Mesenchymal stem cell (in vitro differentiated cells and primary cell): Measurements from ENCODE around the gene PGS1.

Experiments used
- DNase-seq: peaks from one replicate; pipeline ENCODE4 v3.0.0-alpha.2; 2013
- H2AFZ ChIP-seq: one replicate; pipeline ENCODE4 v1.6.1; 2013; ENCODE audit warnings: low read depth, mild to moderate bottlenecking, control low read depth, inconsistent platforms, low read length, moderate library complexity
- H2AK5ac ChIP-seq: 2 replicates; pipeline ENCODE4 v1.6.1; 2013; ENCODE audit warnings: low read length, moderate library complexity, mild to moderate bottlenecking, inconsistent platforms; ENCODE audit not compliant: severe bottlenecking
- H2BK120ac ChIP-seq: one replicate; pipeline ENCODE4 v1.6.1; 2013; ENCODE audit warnings: low read depth, mild to moderate bottlenecking, inconsistent platforms, low read length, moderate library complexity
- H2BK12ac ChIP-seq, 2 experiments: one replicate each; pipeline ENCODE4 v1.6.1; 2013; ENCODE audit warnings: inconsistent platforms in 2 of 2, low read length in 2 of 2, mild to moderate bottlenecking in 2 of 2, moderate library complexity in 2 of 2, control low read depth in 1 of 2
- H2BK15ac ChIP-seq: one replicate; pipeline ENCODE4 v1.6.1; 2013; ENCODE audit warnings: mild to moderate bottlenecking, low read depth, inconsistent platforms; ENCODE audit not compliant: poor library complexity, severe bottlenecking
- H2BK5ac ChIP-seq: 2 replicates; pipeline ENCODE4 v1.6.1; 2013; ENCODE audit warnings: low read depth, mild to moderate bottlenecking, low read length, control low read depth, inconsistent platforms; ENCODE audit not compliant: poor library complexity, severe bottlenecking
- H3K14ac ChIP-seq, 2 experiments: one replicate each; pipeline ENCODE4 v1.6.1; 2013; ENCODE audit warnings: inconsistent platforms in 2 of 2, low read length in 2 of 2, control low read depth in 1 of 2, mild to moderate bottlenecking in 1 of 2, moderate library complexity in 1 of 2
- H3K18ac ChIP-seq, 2 experiments: one replicate each; pipeline ENCODE4 v1.6.1; 2013; ENCODE audit warnings: inconsistent platforms in 2 of 2, low read length in 2 of 2, control low read depth in 1 of 2, low read depth in 1 of 2, mild to moderate bottlenecking in 1 of 2
- H3K23ac ChIP-seq, 2 experiments: one replicate each; pipeline ENCODE4 v1.6.1; 2013; ENCODE audit warnings: inconsistent platforms in 2 of 2, low read length in 2 of 2, mild to moderate bottlenecking in 2 of 2, moderate library complexity in 2 of 2, control low read depth in 1 of 2
- H3K27ac ChIP-seq: 2 replicates; pipeline ENCODE4 v1.5.1; 2013; ENCODE audit warnings: mild to moderate bottlenecking, moderate library complexity, low read length, control low read depth, inconsistent platforms; ENCODE audit not compliant: poor library complexity, severe bottlenecking
- H3K27me3 ChIP-seq, 2 experiments: 2 replicates each; pipeline versions ENCODE4 v1.6.1 to v1.7.0; 2013; ENCODE audit warnings: low read length in 2 of 2, mild to moderate bottlenecking in 2 of 2, moderate library complexity in 2 of 2, control low read depth in 1 of 2, inconsistent platforms in 1 of 2; ENCODE audit not compliant: control insufficient read depth in 1 of 2, insufficient read depth in 1 of 2
- H3K36me3 ChIP-seq, 2 experiments: 2 replicates each; pipeline versions ENCODE4 v1.6.1 to v1.7.0; 2013; ENCODE audit warnings: low read length in 2 of 2, control low read depth in 1 of 2, inconsistent platforms in 1 of 2, low read depth in 1 of 2, mild to moderate bottlenecking in 1 of 2; ENCODE audit not compliant: insufficient read depth in 2 of 2, control insufficient read depth in 1 of 2
- H3K4ac ChIP-seq, 2 experiments: one replicate each; pipeline ENCODE4 v1.6.1; 2013; ENCODE audit warnings: inconsistent platforms in 2 of 2, low read length in 2 of 2, mild to moderate bottlenecking in 2 of 2, moderate library complexity in 2 of 2, control low read depth in 1 of 2, low read depth in 1 of 2
- H3K4me1 ChIP-seq: 2 replicates; pipeline ENCODE4 v1.6.1; 2013; ENCODE audit warnings: low read depth, low read length, control low read depth; ENCODE audit not compliant: control insufficient read depth, insufficient read depth
- H3K4me2 ChIP-seq: 2 replicates; pipeline ENCODE4 v1.6.1; 2013; ENCODE audit warnings: low read length, mild to moderate bottlenecking, inconsistent platforms; ENCODE audit not compliant: poor library complexity, severe bottlenecking
- H3K4me3 ChIP-seq, 2 experiments: 2 replicates each; pipeline versions ENCODE4 v1.5.1 to v1.7.0; 2013; ENCODE audit warnings: low read length in 2 of 2, mild to moderate bottlenecking in 2 of 2, control low read depth in 1 of 2, low read depth in 1 of 2; ENCODE audit not compliant: insufficient read depth in 1 of 2
- H3K79me1 ChIP-seq: replicated peaks from 2 replicates; pipeline ENCODE4 v1.6.1; 2013; ENCODE audit warnings: mild to moderate bottlenecking, control low read depth, low read length, inconsistent platforms; ENCODE audit not compliant: poor library complexity, severe bottlenecking
- H3K9ac ChIP-seq: 2 replicates; pipeline ENCODE4 v1.7.0; 2013; ENCODE audit warnings: mild to moderate bottlenecking, low read length, moderate library complexity
- H3K9me3 ChIP-seq: 2 replicates; pipeline ENCODE4 v1.7.0; 2013; ENCODE audit warnings: mild to moderate bottlenecking, low read length; ENCODE audit not compliant: control insufficient read depth
- H4K8ac ChIP-seq: one replicate; pipeline ENCODE4 v1.6.1; 2013; ENCODE audit warnings: inconsistent platforms, mild to moderate bottlenecking, low read length, moderate library complexity
- H4K91ac ChIP-seq: one replicate; pipeline ENCODE4 v1.6.1; 2013; ENCODE audit warnings: mild to moderate bottlenecking, low read length, inconsistent platforms
- WGBS: methylation state at CpG from one replicate; pipeline ENCODE4 v1.1.7; 2013; ENCODE audit warnings: mixed read lengths; 5-methylcytosine and 5-hydroxymethylcytosine counted together

The PGS1 gene

GRCh38 chr17:78342449-78343186, 35.8 kb upstream of the PGS1 start:
- H2BK120ac ChIP-seq = peak overlapping the region; percentile 95
- peak overlapping the region; percentile 99 for H4K91ac ChIP-seq
- H3K27ac ChIP-seq = peak overlapping the region; percentile 96
- peak overlapping the region; percentile 95 for H2BK15ac ChIP-seq
- H3K79me1 ChIP-seq = no peaks in the 10 kb centered on the region
- no peaks in the 10 kb centered on the region for H3K36me3 ChIP-seq
- H3K4me2 ChIP-seq = peak overlapping the region; percentile 60
- peak overlapping the region; percentile 92 for H4K8ac ChIP-seq
- peak; percentile 85 for DNase-seq
- H3K9me3 ChIP-seq = no peaks in the 10 kb centered on the region
- peak overlapping the region in 1 of 2 experiments; percentile 82 for H3K14ac ChIP-seq
- peak overlapping the region in 1 of 2 experiments; percentile 43 for H3K23ac ChIP-seq
- peak overlapping the region; percentile 92 for H2AK5ac ChIP-seq
- H3K9ac ChIP-seq = peak overlapping the region; percentile 92
- peak overlapping the region; percentile 92 to 94 for H3K4ac ChIP-seq
- no peak overlapping the region for H2AFZ ChIP-seq
- WGBS = 34% methylated on average over 14 of the region's 26 CpGs
- H3K27me3 ChIP-seq = no peaks in the 10 kb centered on the region
- H2BK12ac ChIP-seq = peak overlapping the region; percentile 65 to 100
- H3K4me1 ChIP-seq = peaks cover 36% of the 10 kb centered on the region
- peak overlapping the region; percentile 20 to 71 for H3K4me3 ChIP-seq
- H2BK5ac ChIP-seq = peak overlapping the region; percentile 94
- peak overlapping the region; percentile 99 for H3K18ac ChIP-seq

GRCh38 chr17:78343187-78343542, 35.3 kb upstream of the PGS1 start:
- H2AFZ ChIP-seq = no peak overlapping the region

GRCh38 chr17:78343543-78344201, 34.8 kb upstream of the PGS1 start:
- Histone ChIP-seq H3K27ac (peak overlapping the region; percentile 96), H3K4me2 (no peak overlapping the region), H3K79me1 (no peaks in the 10 kb centered on the region), H3K9ac (peak overlapping the region; percentile 92), H2BK120ac (peak overlapping the region; percentile 95), H3K14ac (peak overlapping the region in 1 of 2 experiments; percentile 90), H3K4ac (peak overlapping the region; percentile 92 to 94), H3K18ac (peak overlapping the region; percentile 65 to 99), H4K91ac (peak overlapping the region; percentile 91), H3K36me3 (no peaks in the 10 kb centered on the region), H3K4me1 (peaks cover 36% of the 10 kb centered on the region), H2BK12ac (peak overlapping the region; percentile 95 to 100), H3K27me3 (no peaks in the 10 kb centered on the region), H3K4me3 (peak overlapping the region in 1 of 2 experiments; percentile 71), H3K9me3 (no peaks in the 10 kb centered on the region), H2AK5ac (peak overlapping the region; percentile 96), H3K23ac (peak overlapping the region in 1 of 2 experiments; percentile 95), H2AFZ (no peak overlapping the region), H4K8ac (peak overlapping the region; percentile 62), H2BK5ac (peak overlapping the region; percentile 21), H2BK15ac (peak overlapping the region; percentile 75)
- DNase-seq = no peak
- 81% methylated on average over 19 of the region's 19 CpGs for WGBS

More at GRCh38 chr17:78343187-78343542, 35.3 kb upstream of the PGS1 start:
- peaks cover 36% of the 10 kb centered on the region for H3K4me1 ChIP-seq
- H2BK120ac ChIP-seq = peak overlapping the region; percentile 95
- DNase-seq = peak; percentile 93
- H2BK5ac ChIP-seq = peak overlapping the region; percentile 93
- WGBS = 7% methylated on average over 5 of the region's 5 CpGs
- peak overlapping the region; percentile 95 to 100 for H2BK12ac ChIP-seq
- no peaks in the 10 kb centered on the region for H3K27me3 ChIP-seq
- peak overlapping the region; percentile 92 to 94 for H3K4ac ChIP-seq
- H3K36me3 ChIP-seq = no peaks in the 10 kb centered on the region
- H3K4me2 ChIP-seq = peak overlapping the region; percentile 44
- peak overlapping the region; percentile 96 for H3K27ac ChIP-seq
- no peak overlapping the region for H3K14ac ChIP-seq
- H3K4me3 ChIP-seq = peak overlapping the region in 1 of 2 experiments; percentile 71
- H2BK15ac ChIP-seq = peak overlapping the region; percentile 31
- H4K8ac ChIP-seq = peak overlapping the region; percentile 62
- H3K9me3 ChIP-seq = no peaks in the 10 kb centered on the region
- H3K23ac ChIP-seq = no peak overlapping the region
- no peaks in the 10 kb centered on the region for H3K79me1 ChIP-seq
- peak overlapping the region; percentile 96 for H2AK5ac ChIP-seq
- peak overlapping the region; percentile 99 for H3K18ac ChIP-seq
- peak overlapping the region; percentile 92 for H3K9ac ChIP-seq
- peak overlapping the region; percentile 91 for H4K91ac ChIP-seq

- Histone ChIP-seq H3K27me3 (no peaks in the 10 kb centered on the region), H3K23ac (peak overlapping the region in 1 of 2 experiments; percentile 47), H2AK5ac (peak overlapping the region; percentile 6), H3K18ac (peak overlapping the region in 1 of 2 experiments; percentile 34), H3K4me1 (peaks cover 36% of the 10 kb centered on the region), H3K4me2 (no peak overlapping the region), H3K79me1 (no peaks in the 10 kb centered on the region), H4K8ac (peak overlapping the region; percentile 1), H3K4ac (peak overlapping the region in 1 of 2 experiments; percentile 3), H2AFZ (no peak overlapping the region), H3K36me3 (no peaks in the 10 kb centered on the region), H3K27ac (no peak overlapping the region), H3K4me3 (no peak overlapping the region), H3K9me3 (no peaks in the 10 kb centered on the region), H2BK120ac (no peak overlapping the region), H2BK5ac (no peak overlapping the region), H4K91ac (peak overlapping the region; percentile 76), H2BK15ac (peak overlapping the region; percentile 82), H3K14ac (peak overlapping the region in 1 of 2 experiments; percentile 0), H3K9ac (no peak overlapping the region), H2BK12ac (peak overlapping the region; percentile 31 to 87)
- WGBS = 95% methylated on average over 9 of the region's 10 CpGs
- no peak for DNase-seq
Measured at GRCh38 chr17:78344666-78345065, 33.8 kb upstream of the PGS1 start.
